ENCODE results near the gene DIP2B. TPM values are rescaled to one million over a fixed set of nuclear protein-coding genes. Genes with fewer than 3 reads are reported as not detected.

The DIP2B gene
- total RNA-seq, 1 donor from 2014 or later, result 32.3 TPM

GRCh38 chr12:50558970-50559369 is 54.2 kb downstream of the DIP2B start:
- no peaks in the 10 kb centered on the region for H3K27me3 Mint-ChIP-seq
- no peak overlapping the region for H3K27ac Mint-ChIP-seq
- peaks cover 21% of the 10 kb centered on the region for H3K36me3 Mint-ChIP-seq (ENCODE audit: low read depth)
- no peaks in the 10 kb centered on the region for H3K9me3 Mint-ChIP-seq
- ATAC-seq (ENCODE audit: low read depth) (no peak), DNase-seq (no peak)
- no peak for TF ChIP-seq CTCF (IDR thresholded peaks at IDR 0.05)
- intact Hi-C loops (cut with micrococcal nuclease), result no loop called here
- H3K4me1 Mint-ChIP-seq, result peaks cover 58% of the 10 kb centered on the region
- ChIA-PET POLR2A (interaction anchor here (0.5 kb wide), 1 partner anchor 76 kb away, joined by 3 read pairs; no protein-coding TSS in a partner anchor), CTCF (no interaction called here)
- H3K4me3 Mint-ChIP-seq, result no peak overlapping the region

GRCh38 chr12:50562520-50563433 is 58.0 kb downstream of the DIP2B start:
- no peak for DNase-seq
- POLR2A ChIA-PET, result no interaction called here
- no peaks in the 10 kb centered on the region for H3K27me3 Mint-ChIP-seq

GRCh38 chr12:50563434-50563787 is 58.6 kb downstream of the DIP2B start:
- Mint-ChIP-seq H3K27me3 (no peaks in the 10 kb centered on the region), H3K27ac (no peak overlapping the region), H3K4me1 (peaks cover 71% of the 10 kb centered on the region), H3K9me3 (no peaks in the 10 kb centered on the region), H3K4me3 (no peak overlapping the region), H3K36me3 (ENCODE audit: low read depth) (peaks cover 6% of the 10 kb centered on the region)
- DNase-seq, result no peak
- no peak for ATAC-seq (ENCODE audit: low read depth)
- intact Hi-C loops (cut with micrococcal nuclease), result loop anchor here (5.0 kb wide), 1 partner anchor 36 kb away; no protein-coding TSS in a partner anchor
- no peak for TF ChIP-seq CTCF (IDR thresholded peaks at IDR 0.05)
- ChIA-PET CTCF (interaction anchor here (1.7 kb wide), 1 partner anchor 58 kb away, joined by 4 read pairs; no protein-coding TSS in a partner anchor), POLR2A (interaction anchor here (0.5 kb wide), 1 partner anchor 13 kb away, joined by 4 read pairs; no protein-coding TSS in a partner anchor)

More at GRCh38 chr12:50562520-50563433, 58.0 kb downstream of the DIP2B start:
- H3K36me3 Mint-ChIP-seq (ENCODE audit: low read depth), result peaks cover 8% of the 10 kb centered on the region
- no peak for TF ChIP-seq CTCF (IDR thresholded peaks at IDR 0.05)
- H3K4me3 Mint-ChIP-seq, result no peak overlapping the region
- H3K9me3 Mint-ChIP-seq, result no peaks in the 10 kb centered on the region
- ATAC-seq (ENCODE audit: low read depth), result no peak
- intact Hi-C loops (cut with micrococcal nuclease), result loop anchor here (5.0 kb wide), 1 partner anchor 35 kb away; no protein-coding TSS in a partner anchor
- H3K27ac Mint-ChIP-seq, result no peak overlapping the region
- CTCF ChIA-PET, result interaction anchor here (1.7 kb wide), 1 partner anchor 58 kb away, joined by 4 read pairs; no protein-coding TSS in a partner anchor
- peaks cover 71% of the 10 kb centered on the region for H3K4me1 Mint-ChIP-seq

- DNase-seq (no peak), ATAC-seq (ENCODE audit: low read depth) (no peak)
- peaks cover 70% of the 10 kb centered on the region for H3K4me1 Mint-ChIP-seq
- TF ChIP-seq CTCF (IDR thresholded peaks at IDR 0.05), result no peak
- intact Hi-C loops (cut with micrococcal nuclease), result loop anchor here (2.0 to 5.0 kb wide), 2 partner anchors 16 to 37 kb away; no protein-coding TSS in a partner anchor
- CTCF ChIA-PET, result interaction anchor here (1.7 kb wide), 1 partner anchor 59 kb away, joined by 4 read pairs; no protein-coding TSS in a partner anchor
- no peak overlapping the region for H3K27ac Mint-ChIP-seq
- POLR2A ChIA-PET, result no interaction called here
- no peak overlapping the region for H3K4me3 Mint-ChIP-seq
- H3K9me3 Mint-ChIP-seq, result no peaks in the 10 kb centered on the region
- H3K36me3 Mint-ChIP-seq (ENCODE audit: low read depth), result peaks cover 3% of the 10 kb centered on the region
- H3K27me3 Mint-ChIP-seq, result no peaks in the 10 kb centered on the region
Observed at GRCh38 chr12:50564237-50564947, 59.6 kb downstream of the DIP2B start.

GRCh38 chr12:50564948-50565297 is 60.1 kb downstream of the DIP2B start:
- ATAC-seq (ENCODE audit: low read depth) (no peak), DNase-seq (no peak)
- CTCF ChIA-PET, result no interaction called here
- Mint-ChIP-seq H3K36me3 (ENCODE audit: low read depth) (peaks cover 3% of the 10 kb centered on the region), H3K27me3 (no peaks in the 10 kb centered on the region), H3K4me3 (no peak overlapping the region), H3K27ac (no peak overlapping the region), H3K4me1 (peaks cover 68% of the 10 kb centered on the region), H3K9me3 (no peaks in the 10 kb centered on the region)
- no peak for TF ChIP-seq CTCF (IDR thresholded peaks at IDR 0.05)
- intact Hi-C loops (cut with micrococcal nuclease), result loop anchor here (2.0 to 5.0 kb wide), 2 partner anchors 16 to 38 kb away; no protein-coding TSS in a partner anchor
- POLR2A ChIA-PET, result no interaction called here

All from activated B cell treated with CpG ODN at 0.5 μM for 24 hours (primary cell).